Aorta (tissue), 5 donors: Measurements from ENCODE around the gene ANKLE1. TPM values are rescaled to one million over a fixed set of nuclear protein-coding genes. Genes with fewer than 3 reads are reported as not detected.

ENCODE experiments used
- ATAC-seq: fragments of 200-7000 bp; cut with Tn5 transposase; one replicate; pipeline ENCODE4 v1.9.1; 2022; ENCODE audit warnings: moderate library complexity; ENCODE audit not compliant: low FRiP score
- DNase-seq, 2 donors: peaks; one replicate each; pipeline ENCODE4 v3.0.0-alpha.2; 2020
- H3K27ac ChIP-seq, 2 donors: one replicate each; pipeline ENCODE4 v1.5.1; 2013; ENCODE audit warnings: low read length in 2 of 2, mild to moderate bottlenecking in 2 of 2, moderate library complexity in 2 of 2, control low read depth in 1 of 2, inconsistent platforms in 1 of 2, low read depth in 1 of 2
- H3K27me3 ChIP-seq, 2 donors: one replicate each; pipeline ENCODE4 v1.6.1; 2013; ENCODE audit warnings: control low read depth in 1 of 2, low read length in 1 of 2, mild to moderate bottlenecking in 1 of 2, moderate library complexity in 1 of 2; ENCODE audit not compliant: insufficient read depth in 2 of 2, control insufficient read depth in 1 of 2
- H3K36me3 ChIP-seq, 2 donors: one replicate each; pipeline ENCODE4 v1.6.1; 2013; ENCODE audit warnings: control low read depth in 1 of 2, low read length in 1 of 2, mild to moderate bottlenecking in 1 of 2; ENCODE audit not compliant: insufficient read depth in 2 of 2, control insufficient read depth in 1 of 2
- H3K4me1 ChIP-seq, 2 donors: one replicate each; pipeline ENCODE4 v1.6.1; 2013; ENCODE audit warnings: low read length in 2 of 2, control low read depth in 1 of 2, mild to moderate bottlenecking in 1 of 2, moderate library complexity in 1 of 2; ENCODE audit not compliant: insufficient read depth in 2 of 2, control insufficient read depth in 1 of 2
- H3K4me3 ChIP-seq, 2 donors: one replicate each; pipeline ENCODE4 v1.5.1; 2013; ENCODE audit warnings: low read length in 2 of 2, control low read depth in 1 of 2, mild to moderate bottlenecking in 1 of 2
- H3K9me3 ChIP-seq: one replicate; pipeline ENCODE4 v1.6.1; 2013; ENCODE audit warnings: mild to moderate bottlenecking, low read length; ENCODE audit not compliant: control insufficient read depth
- WGBS, 2 donors: extraction: QIAGEN DNeasy Blood & Tissue Kit; methylation state at CpG; one replicate each; pipeline ENCODE4 v1.1.7; 2013; 5-methylcytosine and 5-hydroxymethylcytosine counted together
- intact Hi-C, 2 donors: fragments of 100-400 bp; cut with DNase I; formaldehyde crosslinking; loops; one replicate each; pipeline versions ENCODE4 v1.14.2 to v1.15.0; 2022
- polyA plus RNA-seq, 2 donors: library from polyadenylated mRNA; stranded (reverse); fragments of 200-250 nt; gene quantifications; one replicate each; pipeline ENCODE4 v1.2.3, GENCODE V29; 2013
- total RNA-seq, 2 donors: library from RNA; stranded (reverse); fragmentation: NEBNext Ultra II Directional; extraction: Animal tissue kit (Norgen Biotek cat#: 25700); gene quantifications; one replicate each; pipeline ENCODE4 v1.2.1, GENCODE V29; 2021
- donor health status: healthy with polysubstance abuse.
- donor health status: Bipolar disorder and iron deficiency.
- donor health status: DM: no; HTN: no; CAD: no.
- donor health status: DM: no; HTN: no; CAD: no.
- donor health status: DM: yes; HTN: yes; CAD: no.

The ANKLE1 gene
- total and polyA plus RNA-seq, 4 donors: 0.71 to 1.0 (median 0.95) TPM; not detected in 1

DNA sequence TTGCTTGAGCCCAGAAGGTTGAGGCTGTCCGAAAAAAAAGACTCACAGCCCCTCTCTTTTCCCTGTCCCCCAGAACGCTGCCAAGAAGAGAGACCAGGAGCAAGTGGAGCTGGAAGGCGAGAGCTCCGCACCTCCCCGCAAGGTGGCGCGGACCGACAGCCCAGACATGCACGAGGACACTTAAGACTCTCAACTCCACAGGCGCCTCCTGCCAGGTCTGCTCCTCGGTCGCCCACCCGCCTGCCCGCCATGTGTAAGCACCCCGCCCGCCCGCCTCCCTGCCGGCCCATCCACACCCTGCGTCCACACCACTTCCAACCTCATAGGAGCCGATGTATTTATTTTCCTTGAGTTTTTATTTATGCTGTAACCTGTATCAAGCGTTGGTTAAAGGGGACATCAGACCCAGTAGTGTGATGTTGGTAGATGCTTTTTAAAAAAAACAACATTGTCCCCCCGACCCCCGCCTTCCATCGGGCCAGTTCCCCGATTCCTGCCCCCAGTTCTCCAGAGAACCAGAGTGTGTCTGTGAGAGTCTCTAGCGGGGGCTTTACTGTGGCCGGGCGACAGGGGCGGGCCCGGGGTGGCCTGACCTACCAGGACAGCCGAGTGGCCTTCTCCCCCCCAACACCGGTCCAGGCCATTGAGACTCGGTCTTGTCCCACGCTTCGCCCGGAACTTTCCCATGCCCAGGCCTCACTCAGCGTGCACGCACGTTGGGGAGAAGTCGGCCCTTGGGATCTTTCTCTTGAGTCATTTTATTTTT, 38.0 kb downstream of the ANKLE1 start:
- Histone ChIP-seq H3K9me3 (no peaks in the 10 kb centered on the region), H3K4me3 (no peak overlapping the region), H3K27ac (no peak overlapping the region), H3K4me1 (no peaks in the 10 kb centered on the region), H3K36me3 (peaks cover 0 to under 1% of the 10 kb centered on the region in 2 donors), H3K27me3 (no peaks in the 10 kb centered on the region)
- 88 to 91% methylated on average over 40 of the region's 40 CpGs for WGBS, 2 donors
- intact Hi-C loops: no loop called here
- ATAC-seq (no peak), DNase-seq (no peak)

DNA sequence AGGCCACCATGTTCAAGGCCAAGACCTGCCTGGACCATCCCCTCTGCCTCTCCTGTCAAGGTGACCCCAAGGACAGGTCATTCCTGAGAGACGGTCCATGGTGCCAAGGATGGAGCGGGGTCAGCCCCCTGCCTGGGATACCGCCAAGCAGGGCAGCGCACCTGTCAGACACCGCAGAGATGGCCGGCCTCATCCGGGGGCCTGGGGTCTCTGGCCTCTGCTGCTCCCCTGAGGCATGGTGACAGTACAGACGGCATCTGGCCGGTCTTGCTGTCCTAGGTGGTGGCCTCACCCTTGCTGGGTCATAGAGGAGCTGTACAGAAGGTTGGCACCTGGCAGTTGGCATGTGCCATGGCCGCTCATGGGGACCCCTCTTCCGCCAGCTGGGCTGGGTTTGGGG, 38.7 kb downstream of the ANKLE1 start:
- no peak overlapping the region for H3K27ac ChIP-seq
- H3K4me3 ChIP-seq: no peak overlapping the region
- WGBS, 2 donors: 88 to 90% methylated on average over 11 of the region's 11 CpGs
- DNase-seq (no peak), ATAC-seq (no peak)
- H3K27me3 ChIP-seq: no peaks in the 10 kb centered on the region
- intact Hi-C loops: no loop called here
- H3K36me3 ChIP-seq: no peaks in the 10 kb centered on the region
- no peaks in the 10 kb centered on the region for H3K4me1 ChIP-seq
- H3K9me3 ChIP-seq: no peaks in the 10 kb centered on the region

DNA sequence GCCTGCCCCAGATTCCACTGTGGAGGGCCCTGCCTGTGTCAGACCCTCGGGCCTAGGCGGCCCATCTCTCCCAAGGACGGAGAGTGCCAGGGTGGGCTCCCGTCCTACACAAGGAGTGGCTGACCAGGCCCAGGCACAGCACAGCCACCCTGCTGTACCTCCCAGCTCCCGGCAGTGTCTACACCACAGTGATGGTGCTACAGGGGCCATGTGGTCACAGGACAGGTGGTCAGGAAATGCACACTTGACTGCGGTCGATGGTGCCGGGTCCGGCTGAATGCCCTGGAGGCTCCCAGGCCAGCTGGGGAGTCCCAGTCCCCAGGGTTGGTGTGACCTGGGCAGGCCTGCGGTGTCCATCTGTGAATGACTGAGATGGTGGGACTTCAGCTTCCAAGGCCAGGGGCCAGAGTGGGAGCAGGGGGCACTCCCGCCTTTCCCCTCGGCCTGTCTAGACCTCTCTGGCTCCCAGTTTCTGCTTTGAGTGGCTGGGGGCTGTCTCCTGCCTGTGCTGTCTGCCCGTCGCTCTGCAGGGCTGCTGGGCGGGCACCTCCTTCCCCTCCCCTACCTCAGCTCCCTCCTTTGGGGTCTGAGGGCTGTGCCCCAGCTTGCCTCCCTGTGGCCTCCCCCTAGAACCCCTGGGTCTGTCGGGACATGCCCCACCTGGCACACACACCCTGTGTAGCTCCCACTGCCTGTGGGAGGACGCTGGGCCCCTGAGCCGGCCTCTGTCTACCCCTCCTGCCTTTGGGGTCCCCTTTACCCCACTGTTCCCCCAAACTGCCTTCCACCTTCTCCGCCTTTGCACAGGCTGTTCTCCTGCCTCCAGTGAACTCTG, 40.2 kb downstream of the ANKLE1 start:
- WGBS, 2 donors: 89 to 90% methylated on average over 19 of the region's 19 CpGs
- no peaks in the 10 kb centered on the region for H3K36me3 ChIP-seq
- DNase-seq (no peak), ATAC-seq (no peak)
- H3K9me3 ChIP-seq: no peaks in the 10 kb centered on the region
- H3K27ac ChIP-seq: no peak overlapping the region
- H3K27me3 ChIP-seq: no peaks in the 10 kb centered on the region
- no peak overlapping the region for H3K4me3 ChIP-seq
- H3K4me1 ChIP-seq: no peaks in the 10 kb centered on the region
- intact Hi-C loops: no loop called here

DNA sequence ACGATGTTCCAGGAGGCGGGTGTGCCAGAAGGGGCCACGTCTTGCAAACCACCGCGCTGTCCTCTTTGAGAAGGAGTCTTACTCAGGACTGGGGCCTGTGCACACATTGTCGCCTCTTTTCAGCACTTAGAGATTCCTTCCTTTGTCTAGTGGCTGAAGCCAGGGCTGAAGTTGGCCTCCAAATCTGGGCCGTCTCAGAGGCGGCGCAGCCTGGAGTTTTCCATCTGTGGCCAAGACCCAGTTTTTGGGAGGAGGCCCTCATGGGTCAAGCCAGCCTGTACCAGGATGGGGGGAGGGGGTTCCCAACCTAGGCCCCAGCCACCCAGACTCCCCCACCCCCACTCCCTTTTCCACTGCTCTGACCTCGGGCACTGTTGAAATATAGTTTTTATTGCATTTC, 41.2 kb downstream of the ANKLE1 start:
- DNase-seq (no peak), ATAC-seq (peak; percentile 30)
- Histone ChIP-seq H3K36me3 (no peaks in the 10 kb centered on the region), H3K9me3 (no peaks in the 10 kb centered on the region), H3K4me3 (no peak overlapping the region), H3K27ac (no peak overlapping the region), H3K4me1 (no peaks in the 10 kb centered on the region), H3K27me3 (no peaks in the 10 kb centered on the region)
- WGBS, 2 donors: 36 to 45% methylated on average over 10 of the region's 10 CpGs
- intact Hi-C loops: no loop called here

DNA sequence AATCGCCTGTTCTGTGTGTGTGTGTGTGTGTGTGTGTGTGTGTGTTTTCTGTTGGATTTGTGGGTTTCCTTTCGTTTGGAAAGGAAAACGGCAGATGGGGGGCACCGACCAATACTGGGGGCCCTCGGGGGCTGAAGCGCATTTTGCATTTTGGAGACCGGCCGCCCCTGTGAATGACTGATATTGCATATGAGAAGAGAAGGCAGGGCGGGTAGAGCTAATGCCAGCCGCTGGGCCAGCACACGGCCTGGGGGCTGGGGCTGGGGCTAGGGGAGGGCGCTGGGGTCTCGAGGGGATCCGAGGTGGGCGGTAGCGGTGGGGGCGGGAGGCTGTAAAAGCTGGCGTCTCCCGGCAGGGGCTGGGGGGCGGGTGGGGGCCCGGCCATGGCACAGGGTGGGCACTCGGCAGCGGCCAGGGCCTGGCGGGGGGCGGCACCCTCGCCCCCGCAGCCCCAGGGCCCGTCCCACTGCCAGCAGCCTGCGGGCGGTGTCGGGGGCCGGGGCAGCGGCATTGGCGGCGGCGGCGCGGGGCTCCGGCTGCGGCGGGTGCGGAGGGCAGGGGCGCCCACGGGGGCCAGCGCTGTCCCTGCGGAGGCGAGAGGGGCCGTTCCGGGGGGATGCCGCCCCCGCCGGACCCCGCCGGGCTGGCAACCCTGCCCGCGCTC, 41.7 kb downstream of the ANKLE1 start:
- DNase-seq (no peak), ATAC-seq (no peak)
- Histone ChIP-seq H3K4me1 (no peaks in the 10 kb centered on the region), H3K27me3 (no peaks in the 10 kb centered on the region), H3K9me3 (no peaks in the 10 kb centered on the region), H3K4me3 (no peak overlapping the region), H3K27ac (no peak overlapping the region), H3K36me3 (no peaks in the 10 kb centered on the region)
- WGBS, 2 donors: 15 to 20% methylated on average over 39 to 56 of the region's 56 CpGs
- intact Hi-C loops: no loop called here

DNA sequence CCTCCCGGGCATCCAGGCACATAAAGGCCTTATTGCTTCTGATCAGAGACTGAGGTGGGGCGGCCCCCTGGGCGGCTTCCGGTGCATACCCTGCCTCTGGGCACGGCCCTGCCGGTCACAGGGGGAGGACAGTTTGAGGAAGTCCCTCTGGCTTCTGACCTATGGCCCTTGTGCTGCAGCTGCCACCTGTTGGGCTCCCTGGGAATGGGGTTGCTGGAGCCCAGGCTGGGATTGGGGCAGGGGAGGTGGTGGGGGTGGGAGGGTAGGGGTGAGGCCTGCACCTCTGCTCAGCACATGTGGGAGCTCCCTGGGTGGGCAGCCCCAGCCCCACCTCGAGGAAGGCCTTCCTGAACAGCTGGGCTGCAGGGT, 42.2 kb downstream of the ANKLE1 start:
- no peaks in the 10 kb centered on the region for H3K36me3 ChIP-seq
- DNase-seq (no peak), ATAC-seq (no peak)
- WGBS, 2 donors: 37 to 42% methylated on average over 7 of the region's 7 CpGs
- no peaks in the 10 kb centered on the region for H3K9me3 ChIP-seq
- no peak overlapping the region for H3K27ac ChIP-seq
- intact Hi-C loops: no loop called here
- no peak overlapping the region for H3K4me3 ChIP-seq
- H3K4me1 ChIP-seq: no peaks in the 10 kb centered on the region
- H3K27me3 ChIP-seq: no peaks in the 10 kb centered on the region

DNA sequence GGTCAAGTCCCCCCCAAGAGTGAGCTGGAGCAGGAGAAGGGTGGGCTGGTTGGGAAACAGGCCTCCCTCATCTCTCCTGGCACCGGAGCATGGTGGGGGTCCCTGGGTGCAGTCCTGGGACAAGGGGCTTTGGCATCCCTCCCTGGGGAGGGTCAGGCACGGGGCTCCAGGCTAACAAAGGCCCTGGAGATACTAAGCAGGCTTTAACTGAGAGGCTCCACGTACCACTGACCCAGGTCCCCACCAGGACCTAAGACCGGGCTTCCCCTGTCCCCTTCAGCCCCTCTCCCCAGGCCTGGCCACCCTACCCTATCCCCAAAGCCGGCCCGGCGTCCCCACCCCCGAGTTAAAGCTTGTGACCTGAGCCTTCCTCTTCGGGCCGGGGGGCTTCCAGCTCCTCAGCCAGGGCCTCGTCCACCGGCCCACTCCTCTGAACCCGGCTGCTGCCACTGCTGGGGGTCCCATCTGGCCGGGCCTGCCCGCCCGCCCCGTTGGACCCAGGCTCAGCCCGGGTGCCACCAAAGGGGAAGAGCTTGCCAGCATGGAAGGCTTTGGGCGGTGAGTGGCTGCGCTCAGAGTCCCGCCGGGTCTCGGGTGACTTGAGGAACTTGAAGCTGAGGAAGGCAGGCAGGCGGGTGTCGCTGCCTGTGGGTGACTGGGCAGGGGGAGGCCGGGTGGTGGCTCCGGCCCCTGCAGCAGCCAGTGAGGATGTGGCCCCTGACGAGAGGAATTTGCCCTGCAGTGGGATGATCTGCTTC, 42.8 kb downstream of the ANKLE1 start:
- no peak overlapping the region for H3K27ac ChIP-seq
- no peaks in the 10 kb centered on the region for H3K9me3 ChIP-seq
- ATAC-seq: no peak
- no peaks in the 10 kb centered on the region for H3K27me3 ChIP-seq
- intact Hi-C loops: no loop called here
- WGBS, 2 donors: 87 to 91% methylated on average over 22 to 28 of the region's 28 CpGs
- H3K4me3 ChIP-seq: no peak overlapping the region
- no peak for DNase-seq
- no peaks in the 10 kb centered on the region for H3K36me3 ChIP-seq
- H3K4me1 ChIP-seq: no peaks in the 10 kb centered on the region

DNA sequence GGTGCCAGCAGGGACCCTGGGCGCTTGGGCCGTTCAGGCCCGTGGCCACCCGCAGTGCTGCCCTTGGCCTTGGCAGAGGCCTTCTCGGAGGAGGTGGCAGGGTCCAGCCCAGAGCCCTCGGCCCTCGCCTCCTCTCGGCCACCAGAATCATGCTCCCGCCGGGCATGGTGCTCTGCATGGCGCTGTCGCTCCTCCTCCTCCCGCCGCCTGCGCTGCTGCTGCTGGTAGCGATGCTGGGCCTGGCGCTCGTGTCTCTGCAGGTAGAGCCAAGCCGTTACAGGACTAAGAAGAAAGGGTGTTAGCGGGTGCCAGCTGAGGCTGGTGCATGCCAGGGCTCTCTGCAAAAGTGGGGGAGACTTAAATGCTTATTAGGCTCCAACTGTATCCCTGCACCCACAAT, 43.4 kb downstream of the ANKLE1 start:
- no peaks in the 10 kb centered on the region for H3K36me3 ChIP-seq
- no peaks in the 10 kb centered on the region for H3K27me3 ChIP-seq
- H3K27ac ChIP-seq: no peak overlapping the region
- intact Hi-C loops: no loop called here
- H3K4me3 ChIP-seq: no peak overlapping the region
- WGBS, 2 donors: 97% methylated on average over 20 of the region's 20 CpGs
- H3K4me1 ChIP-seq: no peaks in the 10 kb centered on the region
- DNase-seq: no peak
- H3K9me3 ChIP-seq: no peaks in the 10 kb centered on the region
- no peak for ATAC-seq
